Left cardiac atrium (tissue), 4 donors: Measurements from ENCODE around the gene KIFBP. TPM values are rescaled to one million over a fixed set of nuclear protein-coding genes. Genes with fewer than 3 reads are reported as not detected.

Source experiments
- ATAC-seq, 2 donors: fragments of 200-7000 bp; cut with Tn5 transposase; one replicate each; pipeline ENCODE4 v1.9.1; 2020; ENCODE audit warnings: mild to moderate bottlenecking in 2 of 2, moderate library complexity in 2 of 2
- DNase-seq: peaks from one replicate; pipeline ENCODE4 v3.0.0-alpha.2; 2020
- intact Hi-C, 2 donors: fragments of 100-400 bp; cut with DNase I; formaldehyde crosslinking; loops; one replicate each; pipeline versions ENCODE4 v1.14.1 to v1.15.1; 2022 to 2023
- total RNA-seq, 2 donors: library from RNA; stranded (reverse); fragmentation: NEBNext Ultra II Directional; extraction: Animal tissue kit (Norgen Biotek cat#: 25700); gene quantifications; one replicate each; pipeline ENCODE4 v1.2.1, GENCODE V29; 2021
- donor health status: DM: no; HTN: yes; CAD: no.
- donor health status: DM: no; HTN: yes; CAD: no; lungs with severe emphysema.
- donor health status: DM: yes; HTN: yes; CAD: no.
- donor health status: Dilated cardiomyopathy.

KIFBP gene
- total RNA-seq, 2 donors from 2014 or later, result 33.7 to 36.1 TPM

GRCh38 chr10:69044546-69044945 is 55.9 kb downstream of the KIFBP start:
- intact Hi-C loops, result no loop called here
- no peak for ATAC-seq

DNA sequence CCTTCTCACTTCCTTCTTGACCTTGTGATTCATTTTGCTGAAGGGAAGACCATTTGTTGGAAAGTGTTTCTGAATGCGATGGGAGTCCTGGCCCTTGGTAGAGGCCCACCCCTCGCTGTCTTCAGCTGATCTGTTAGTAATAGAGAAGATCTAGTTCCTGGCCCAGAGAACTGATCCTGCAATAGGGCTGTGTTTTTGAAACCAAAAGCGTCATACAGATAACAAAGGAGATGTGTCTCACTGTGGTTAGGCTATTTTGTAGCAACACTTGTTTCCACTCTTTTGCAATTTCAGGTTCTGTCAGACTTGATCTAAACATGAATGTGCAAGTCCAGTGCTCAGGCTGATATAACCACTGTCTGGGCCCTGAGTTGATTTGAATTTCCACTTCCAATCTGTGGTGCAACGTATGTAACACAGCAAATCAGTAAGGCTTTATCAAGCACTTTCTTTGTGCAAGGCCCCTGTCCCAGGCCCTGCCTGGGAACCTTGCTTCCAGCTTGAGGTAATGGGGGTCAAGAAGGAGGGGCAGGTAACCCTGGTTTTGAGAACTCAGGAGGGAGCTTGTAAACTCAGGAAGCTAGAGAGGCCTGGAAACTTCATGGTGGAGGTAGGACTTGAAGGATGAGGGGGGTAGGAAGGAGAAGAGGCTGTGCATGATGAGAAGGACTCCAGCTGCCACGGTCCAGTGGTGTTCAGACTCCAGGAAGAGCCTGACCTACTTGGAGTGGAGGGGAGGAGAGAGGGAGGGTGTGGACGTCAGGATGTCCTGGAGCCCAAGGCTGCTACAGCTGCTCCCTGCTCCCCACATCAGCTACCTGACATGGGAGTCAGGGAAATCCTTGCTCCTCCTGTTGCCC is 57.1 kb downstream of the KIFBP start:
- ATAC-seq (peak in 1 of 2 donors; percentile 23), DNase-seq (no peak)

More at GRCh38 chr10:69044546-69044945, 55.9 kb downstream of the KIFBP start:
- DNase-seq, result no peak

DNA sequence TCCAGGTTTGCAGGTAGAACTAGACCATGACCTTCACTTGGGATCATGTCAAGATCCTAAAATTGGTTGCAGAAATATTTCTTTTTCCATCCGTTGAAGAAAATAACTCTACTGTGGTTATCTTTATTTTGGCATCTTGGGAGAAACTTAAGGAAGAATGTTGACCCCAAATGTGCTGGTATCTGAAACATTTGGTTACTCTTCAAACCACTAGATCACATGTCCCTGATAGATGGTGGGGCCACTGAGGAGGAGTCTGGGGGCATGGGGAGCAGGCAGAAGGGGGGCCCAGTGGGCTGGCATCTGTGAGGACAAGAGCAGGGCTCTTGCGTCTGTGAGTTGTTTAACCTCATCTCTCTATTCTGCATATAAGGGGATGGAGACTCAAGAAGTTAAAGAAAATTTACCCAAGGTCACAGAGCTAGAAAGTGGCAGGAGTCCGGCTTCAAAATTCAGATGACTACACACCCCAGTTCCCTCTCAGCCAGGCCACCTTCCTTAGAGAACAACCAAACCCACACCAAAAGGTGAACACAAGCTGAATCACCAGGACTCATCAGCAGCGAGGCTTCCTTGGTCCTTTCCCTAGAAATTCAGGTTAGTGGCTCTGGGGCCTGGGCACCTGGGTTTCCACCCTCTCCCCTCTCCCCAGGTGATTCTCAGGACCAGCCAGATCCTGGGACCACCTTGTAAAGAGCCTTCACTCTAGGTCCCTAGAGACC is 58.7 kb downstream of the KIFBP start:
- ATAC-seq (no peak), DNase-seq (no peak)
- intact Hi-C loops, result no loop called here

More for the DNA sequence above, 57.1 kb downstream of the KIFBP start:
- intact Hi-C loops, result no loop called here

DNA sequence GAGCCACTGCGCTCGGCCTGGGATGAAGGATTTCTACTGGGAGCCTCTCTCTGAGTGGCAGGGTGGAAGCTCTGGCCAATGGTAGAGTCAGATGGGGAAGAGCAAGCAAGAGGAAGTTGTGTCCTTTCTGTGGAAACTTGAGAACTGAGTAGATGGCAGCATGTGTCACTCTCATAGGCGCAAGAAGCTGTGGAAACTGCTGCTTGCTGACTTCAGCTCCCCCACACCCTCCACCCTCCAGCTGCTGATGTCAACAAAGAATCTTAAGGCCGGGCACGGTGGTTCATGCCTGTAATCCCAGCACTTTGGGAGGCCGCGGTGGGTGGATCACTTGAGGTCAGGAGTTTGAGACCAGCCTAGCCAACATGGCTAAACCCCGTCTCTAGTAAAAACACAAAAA is 59.5 kb downstream of the KIFBP start:
- DNase-seq (peak; percentile 38), ATAC-seq (peak; percentile 65 to 76)
- intact Hi-C loops, result no loop called here

- ATAC-seq, result peak in 1 of 2 donors; percentile 48
- intact Hi-C loops, result no loop called here
Measured at GRCh38 chr10:69049566-69049961, 61.0 kb downstream of the KIFBP start.

DNA sequence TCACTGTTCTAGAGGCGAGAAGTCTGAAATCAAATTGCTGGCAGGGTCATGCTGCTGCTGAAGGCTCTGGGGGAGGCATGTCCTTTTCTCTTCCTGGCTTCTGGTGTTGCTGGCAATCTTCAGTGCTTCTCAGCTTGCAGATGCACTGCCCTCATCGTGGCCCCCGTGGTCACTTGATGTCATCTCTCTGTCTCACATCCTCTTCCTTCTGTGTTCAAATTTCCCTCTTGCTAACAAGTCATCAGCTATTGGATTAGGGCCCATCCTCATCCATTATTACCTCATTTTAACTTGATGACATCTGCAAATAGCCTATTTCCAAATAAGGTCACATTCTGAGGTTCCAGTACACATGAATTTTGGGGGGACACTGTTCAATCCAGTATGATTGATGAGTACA is 62.7 kb downstream of the KIFBP start:
- DNase-seq (no peak), ATAC-seq (peak; percentile 39 to 48)
- intact Hi-C loops, result loop anchor here in 1 of 2 donors (5.0 kb wide), 1 partner anchor 41 kb away; no protein-coding TSS in a partner anchor

More at GRCh38 chr10:69049566-69049961, 61.0 kb downstream of the KIFBP start:
- DNase-seq, result no peak

DNA sequence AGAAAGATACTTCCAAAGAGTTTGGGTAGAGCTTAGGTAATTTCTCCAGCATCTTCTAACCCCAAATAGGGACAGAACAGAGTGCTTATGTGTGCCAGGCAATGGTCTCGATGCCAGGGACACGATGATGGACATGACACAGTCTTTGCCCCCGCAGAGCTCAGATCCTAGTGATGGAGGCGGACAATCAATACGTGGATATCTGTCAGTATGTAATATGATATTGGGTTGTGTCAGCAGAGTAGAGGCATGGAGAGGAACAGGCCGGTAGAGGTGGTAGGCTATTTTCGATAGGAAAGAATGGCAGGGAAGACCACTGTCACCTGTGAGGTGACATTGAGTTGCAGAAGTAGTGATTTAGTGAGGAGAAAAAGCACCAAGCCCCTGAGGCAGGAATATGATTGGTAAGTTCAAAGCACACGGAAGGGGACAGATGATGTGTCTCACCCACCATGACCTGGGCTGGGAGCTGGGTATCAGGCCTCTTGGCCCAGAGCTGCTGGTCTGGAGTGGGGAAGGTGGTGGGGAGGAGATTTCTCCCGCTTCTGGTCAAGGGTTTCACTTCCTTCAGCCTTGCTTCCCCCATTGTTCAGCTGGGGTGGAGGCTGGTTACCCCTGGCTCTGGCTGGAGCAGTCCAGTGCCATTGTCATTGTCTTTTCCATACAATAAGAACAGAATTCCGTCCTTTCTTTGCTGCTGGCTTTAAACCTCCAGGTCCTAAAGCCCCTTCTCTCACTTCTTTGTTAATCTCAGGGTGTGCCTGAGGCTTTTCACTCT is 63.3 kb downstream of the KIFBP start:
- ATAC-seq (peak; percentile 39 to 40), DNase-seq (no peak)
- intact Hi-C loops, result loop anchor here in 1 of 2 donors (5.0 kb wide), 1 partner anchor 40 kb away; no protein-coding TSS in a partner anchor

DNA sequence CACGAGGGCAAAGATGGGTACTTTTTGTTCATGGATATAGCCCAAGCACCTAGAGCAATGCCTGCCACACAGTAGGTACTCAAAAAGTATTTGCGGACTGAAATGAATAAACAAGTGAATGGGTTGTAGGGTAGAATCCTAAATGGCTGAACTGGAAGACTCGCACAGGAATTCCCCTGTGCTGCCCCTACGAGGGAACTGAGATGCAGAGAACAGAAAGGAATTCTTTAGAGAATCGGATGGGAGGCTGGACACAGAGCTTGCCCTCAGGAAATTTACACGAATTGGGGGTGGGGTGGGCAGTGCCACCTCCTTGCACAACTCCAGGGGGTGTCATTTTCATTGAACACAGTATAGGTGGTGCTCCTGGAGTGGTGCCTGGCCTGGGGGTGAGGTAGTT is 64.1 kb downstream of the KIFBP start:
- intact Hi-C loops, result loop anchor here in 1 of 2 donors (5.0 kb wide), 1 partner anchor 40 kb away; no protein-coding TSS in a partner anchor
- DNase-seq, result no peak
- no peak for ATAC-seq

GRCh38 chr10:69055241-69055640 is 66.6 kb downstream of the KIFBP start:
- ATAC-seq (no peak), DNase-seq (no peak)
- intact Hi-C loops, result no loop called here

DNA sequence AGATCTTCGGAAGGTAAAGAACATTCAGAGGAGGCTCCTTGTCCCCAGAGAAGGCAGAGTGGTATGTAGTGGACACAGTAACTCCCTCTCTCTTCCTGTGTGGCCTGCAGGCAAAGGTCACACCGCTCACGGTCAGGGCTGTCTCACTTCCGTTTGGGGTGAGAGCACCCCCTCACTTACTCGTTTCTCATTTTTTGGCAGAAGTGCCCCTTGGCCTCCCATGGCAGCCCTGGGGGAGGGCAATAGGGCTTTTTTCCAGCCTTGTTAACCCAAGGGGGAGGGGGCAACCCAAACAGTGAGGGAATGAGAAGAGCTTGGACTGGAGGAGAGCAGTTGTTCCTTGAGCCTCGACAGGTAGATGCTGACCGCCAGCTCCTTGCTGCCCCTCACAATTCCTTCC is 67.5 kb downstream of the KIFBP start:
- DNase-seq (no peak), ATAC-seq (peak; percentile 42 to 48)
- intact Hi-C loops, result no loop called here

- intact Hi-C loops, result no loop called here
- no peak for ATAC-seq
- no peak for DNase-seq
Measured at GRCh38 chr10:69056536-69057260, 68.1 kb downstream of the KIFBP start.

GRCh38 chr10:69057261-69057950 is 68.8 kb downstream of the KIFBP start:
- DNase-seq, result no peak
- intact Hi-C loops, result no loop called here
- ATAC-seq, result peak in 1 of 2 donors; percentile 11

GRCh38 chr10:69057951-69058297 is 69.3 kb downstream of the KIFBP start:
- intact Hi-C loops, result no loop called here
- no peak for DNase-seq
- no peak for ATAC-seq

DNA sequence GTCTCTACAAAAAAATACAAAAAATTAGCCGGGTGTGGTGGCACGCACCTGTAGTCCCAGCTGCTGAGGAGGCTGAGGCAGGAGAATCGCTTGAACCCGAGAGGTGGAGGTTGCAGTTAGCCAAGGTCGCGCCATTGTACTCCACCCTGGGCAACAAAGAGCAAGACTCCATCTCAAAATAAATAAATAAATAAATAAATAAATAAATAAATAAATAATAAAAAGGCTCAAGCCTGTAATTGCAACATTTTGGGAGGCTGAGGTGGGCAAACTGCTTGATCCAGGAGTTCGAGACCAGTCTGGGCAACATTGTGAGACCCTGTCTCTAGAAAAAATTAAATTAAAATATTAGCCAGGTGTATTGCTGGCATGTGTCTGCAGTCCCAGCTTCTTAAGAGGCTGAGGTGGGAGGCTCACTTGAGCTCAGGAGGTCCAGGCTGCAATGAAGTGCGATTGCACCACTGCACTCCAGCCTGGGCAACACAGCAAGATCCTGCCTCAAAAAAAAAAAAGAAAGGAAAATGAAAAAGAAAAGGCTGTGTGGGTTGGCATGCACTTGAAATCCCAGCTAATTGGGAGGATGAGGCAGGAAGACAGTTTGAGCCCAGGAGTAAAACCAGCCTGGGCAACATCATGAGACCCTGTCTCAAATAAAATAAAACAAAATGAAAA is 71.7 kb downstream of the KIFBP start:
- no peak for ATAC-seq
- intact Hi-C loops, result no loop called here
- no peak for DNase-seq

DNA sequence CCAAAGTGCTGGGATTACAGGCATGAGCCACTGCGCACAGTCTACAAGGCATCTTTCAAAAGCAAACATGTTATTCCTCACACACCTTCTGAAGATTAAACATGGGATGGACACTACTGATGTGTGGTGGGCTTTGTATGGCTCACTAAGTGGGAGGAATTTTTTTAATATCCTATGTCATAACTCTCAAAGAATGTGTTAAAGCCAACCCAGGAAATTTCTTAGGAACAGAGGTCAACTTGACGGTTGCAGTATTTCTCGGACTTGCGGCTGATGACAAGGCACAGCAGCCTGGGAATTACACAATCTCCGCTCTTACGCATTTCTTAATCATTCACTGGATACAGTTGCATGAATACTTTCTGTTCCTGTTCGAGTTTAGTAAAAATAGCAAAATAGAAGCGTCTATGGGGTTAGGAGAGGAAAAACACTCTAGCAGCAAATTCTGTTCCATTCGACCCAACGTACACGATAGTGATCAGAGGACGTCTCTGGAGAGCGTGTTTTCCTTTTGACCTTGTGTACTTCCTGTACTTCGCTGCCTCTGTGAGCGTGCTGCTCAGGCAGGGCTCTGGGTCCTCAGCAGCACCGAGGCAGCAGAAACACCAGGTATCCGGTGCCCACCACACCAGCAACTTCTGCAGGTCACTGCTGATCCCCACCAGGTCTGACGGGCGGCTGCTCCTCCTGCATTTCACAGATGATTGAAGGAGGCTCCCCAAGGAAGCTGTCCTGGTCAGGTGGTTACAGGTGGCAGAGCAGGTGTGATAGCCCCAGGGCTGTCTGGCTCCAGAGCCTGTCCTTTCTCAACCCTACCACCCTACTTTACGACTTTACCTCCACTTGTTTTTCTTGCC is 72.9 kb downstream of the KIFBP start:
- intact Hi-C loops, result no loop called here
- ATAC-seq, result peak; percentile 85 to 89
- DNase-seq, result peak; percentile 64

- DNase-seq, result no peak
- intact Hi-C loops, result no loop called here
- no peak for ATAC-seq
Measured at GRCh38 chr10:69062901-69063300, 74.3 kb downstream of the KIFBP start.
